Vagina (tissue), 2 donors: ENCODE results near the gene APOBEC4. TPM values are rescaled to one million over a fixed set of nuclear protein-coding genes. Genes with fewer than 3 reads are reported as not detected.

Experiments used
- DNase-seq, 2 donors: peaks; one replicate each; pipeline ENCODE4 v3.0.0-alpha.2; 2017; ENCODE audit errors: extremely low spot score in 2 of 2
- H3K27ac ChIP-seq: fragments of 200-600 bp; sonication (generic); one replicate; pipeline ENCODE4 v1.5.1; 2019
- H3K27me3 ChIP-seq: fragments of 200-600 bp; sonication (generic); one replicate; pipeline ENCODE4 v1.5.1; 2019
- H3K36me3 ChIP-seq, 2 donors: fragments of 200-600 bp; sonication (generic); one replicate each; pipeline ENCODE4 v1.5.1; 2017 to 2019
- H3K4me1 ChIP-seq: fragments of 200-600 bp; sonication (generic); one replicate; pipeline ENCODE4 v1.5.1; 2019
- H3K4me3 ChIP-seq, 2 donors: fragments of 200-600 bp; sonication (generic); 1 replicate in 1 of 2; 2 replicates in 1 of 2; pipeline ENCODE4 v1.5.1; 2016 to 2019
- H3K9me3 ChIP-seq: fragments of 200-600 bp; sonication (generic); one replicate; pipeline ENCODE4 v1.5.1; 2019
- CTCF ChIP-seq, 3 experiments: fragments of 450-650 bp in 2 of 3; fragments of 200-600 bp in 1 of 3; sonication (generic) in 1 of 3; IDR thresholded peaks; one replicate each; pipeline ENCODE4 v1.5.1; 2017 to 2019; ENCODE audit warnings: antibody characterized with exemption in 3 of 3, mild to moderate bottlenecking in 2 of 3, moderate library complexity in 2 of 3
- POLR2A ChIP-seq, 2 donors: fragments of 450-650 bp; IDR thresholded peaks; one replicate each; pipeline ENCODE4 v1.6.1; 2017; ENCODE audit warnings: antibody characterized with exemption in 2 of 2, mild to moderate bottlenecking in 2 of 2, moderate library complexity in 2 of 2
- POLR2AphosphoS5 ChIP-seq, 2 donors: sonication (generic); formaldehyde crosslinking; IDR thresholded peaks; one replicate each; pipeline ENCODE4 v1.9.0; 2017; ENCODE audit warnings: antibody characterized with exemption in 2 of 2, mild to moderate bottlenecking in 2 of 2, low read depth in 1 of 2; ENCODE audit not compliant: insufficient read depth in 1 of 2
- intact Hi-C: fragments of 100-400 bp; cut with DNase I; formaldehyde crosslinking; loops from one replicate; pipeline ENCODE4 v1.15.1; 2023
- total RNA-seq: library from RNA; depleted of rRNA; stranded (reverse); fragments of >200 nt; gene quantifications from one replicate; pipeline ENCODE4 v1.2.3, GENCODE V29; 2016

The APOBEC4 gene
- total RNA-seq, 1 donor from 2014 or later: not detected

- intact Hi-C loops: no loop called here
- TF ChIP-seq CTCF (IDR thresholded peaks at IDR 0.05) (no peak), POLR2A (IDR thresholded peaks at IDR 0.05) (no peak), POLR2AphosphoS5 (IDR thresholded peaks at IDR 0.05; ENCODE audit: insufficient read depth in 1 of 2, low read depth in 1 of 2) (no peak)
Observed at GRCh38 chr1:183640193-183640592, 12.9 kb downstream of the APOBEC4 start.

GRCh38 chr1:183638649-183639387, 14.3 kb downstream of the APOBEC4 start:
- no peaks in the 10 kb centered on the region for H3K9me3 ChIP-seq
- DNase-seq: no peak
- H3K4me3 ChIP-seq: no peak overlapping the region
- peaks cover 18% of the 10 kb centered on the region for H3K4me1 ChIP-seq
- no peak for TF ChIP-seq POLR2AphosphoS5 (IDR thresholded peaks at IDR 0.05; ENCODE audit: insufficient read depth in 1 of 2, low read depth in 1 of 2)
- no peak for TF ChIP-seq POLR2A (IDR thresholded peaks at IDR 0.05)
- no peak for TF ChIP-seq CTCF (IDR thresholded peaks at IDR 0.05)
- intact Hi-C loops: no loop called here
- no peaks in the 10 kb centered on the region for H3K36me3 ChIP-seq
- no peaks in the 10 kb centered on the region for H3K27me3 ChIP-seq
- no peak overlapping the region for H3K27ac ChIP-seq

More at GRCh38 chr1:183640193-183640592, 12.9 kb downstream of the APOBEC4 start:
- H3K36me3 ChIP-seq: no peaks in the 10 kb centered on the region
- no peak for DNase-seq
- H3K4me3 ChIP-seq: no peak overlapping the region
- peaks cover 8% of the 10 kb centered on the region for H3K4me1 ChIP-seq
- H3K27ac ChIP-seq: no peak overlapping the region
- H3K27me3 ChIP-seq: no peaks in the 10 kb centered on the region
- no peaks in the 10 kb centered on the region for H3K9me3 ChIP-seq

GRCh38 chr1:183636783-183637182, 16.3 kb downstream of the APOBEC4 start:
- Histone ChIP-seq H3K4me1 (peaks cover 36% of the 10 kb centered on the region), H3K36me3 (no peaks in the 10 kb centered on the region), H3K27me3 (no peaks in the 10 kb centered on the region), H3K9me3 (no peaks in the 10 kb centered on the region), H3K27ac (no peak overlapping the region), H3K4me3 (peak overlapping the region; percentile 80 to 99)
- no peak for DNase-seq
- TF ChIP-seq CTCF (IDR thresholded peaks at IDR 0.05): no peak
- TF ChIP-seq POLR2A (IDR thresholded peaks at IDR 0.05): no peak
- TF ChIP-seq POLR2AphosphoS5 (IDR thresholded peaks at IDR 0.05; ENCODE audit: insufficient read depth in 1 of 2, low read depth in 1 of 2): no peak
- intact Hi-C loops: no loop called here

GRCh38 chr1:183636334-183636682, 16.8 kb downstream of the APOBEC4 start:
- Histone ChIP-seq H3K27ac (peak overlapping the region; percentile 65), H3K27me3 (no peaks in the 10 kb centered on the region), H3K36me3 (no peaks in the 10 kb centered on the region), H3K9me3 (no peaks in the 10 kb centered on the region), H3K4me1 (peaks cover 39% of the 10 kb centered on the region), H3K4me3 (peak overlapping the region; percentile 80 to 99)
- TF ChIP-seq CTCF (IDR thresholded peaks at IDR 0.05) (no peak), POLR2A (IDR thresholded peaks at IDR 0.05) (no peak), POLR2AphosphoS5 (IDR thresholded peaks at IDR 0.05; ENCODE audit: insufficient read depth in 1 of 2, low read depth in 1 of 2) (no peak)
- intact Hi-C loops: no loop called here
- no peak for DNase-seq

GRCh38 chr1:183635606-183636333, 17.3 kb downstream of the APOBEC4 start, which contains the start of gene ARPC5:
ARPC5 (minus strand) TSS chr1:183635783; CDS start chr1:183635659, 124 bp downstream.
- peak in 1 of 3 experiments; percentile 3 for TF ChIP-seq CTCF (IDR thresholded peaks at IDR 0.05)
- TF ChIP-seq POLR2AphosphoS5 (IDR thresholded peaks at IDR 0.05; ENCODE audit: insufficient read depth in 1 of 2, low read depth in 1 of 2): peak; percentile 98
- peak in 1 of 2 donors; percentile 87 for TF ChIP-seq POLR2A (IDR thresholded peaks at IDR 0.05)
- intact Hi-C loops: no loop called here
- H3K4me1 ChIP-seq: peaks cover 45% of the 10 kb centered on the region

More at GRCh38 chr1:183635606-183636333, 17.3 kb downstream of the APOBEC4 start, which contains the start of gene ARPC5:
- peak; percentile 97 for DNase-seq
- no peaks in the 10 kb centered on the region for H3K9me3 ChIP-seq
- peak within 1 kb of the TSS; percentile 80 to 99 for H3K4me3 ChIP-seq
- no peaks in the 10 kb centered on the region for H3K36me3 ChIP-seq
- H3K27me3 ChIP-seq: no peaks in the 10 kb centered on the region
- peak within 1 kb of the TSS; percentile 93 for H3K27ac ChIP-seq
